Omental fat pad (tissue), 4 donors: Measurements from ENCODE around the gene RPS14. TPM values are rescaled to one million over a fixed set of nuclear protein-coding genes. Genes with fewer than 3 reads are reported as not detected.
A peak's percentile ranks its signal among the peaks of the same experiment; 100 is the strongest.
"Not testable (repeated sequence)": the region's sequence is repeated elsewhere in the genome, so short reads cannot be mapped to it uniquely, and the experiment has no call there.

Source experiments
- ATAC-seq: fragments of 150-250 bp; one replicate; pipeline ENCODE4 v1.9.1; 2016; ENCODE audit warnings: mild to moderate bottlenecking, moderate library complexity; ENCODE audit not compliant: low FRiP score
- DNase-seq: peaks from one replicate; pipeline ENCODE4 v3.0.0-alpha.2; 2019; ENCODE audit warnings: low spot score
- total RNA-seq, 4 donors: library from RNA; depleted of rRNA; stranded (reverse); fragments of >200 nt; gene quantifications; one replicate each; pipeline ENCODE4 v1.1.0, GENCODE V29; 2016
- TF ChIP-seq, protein P1 (sequence below), 3 donors: fragments of 450-650 bp; IDR thresholded peaks; one replicate each; pipeline ENCODE4 v1.5.1; 2016 to 2017; ENCODE audit warnings: antibody characterized with exemption in 3 of 3, mild to moderate bottlenecking in 3 of 3, moderate library complexity in 2 of 3

Gene RPS14
- total RNA-seq, 4 donors from 2014 or later: 2,241 to 3,327 (median 3,027) TPM

- DNase-seq (no peak), ATAC-seq (no peak)
- TF ChIP-seq, protein P1, sequence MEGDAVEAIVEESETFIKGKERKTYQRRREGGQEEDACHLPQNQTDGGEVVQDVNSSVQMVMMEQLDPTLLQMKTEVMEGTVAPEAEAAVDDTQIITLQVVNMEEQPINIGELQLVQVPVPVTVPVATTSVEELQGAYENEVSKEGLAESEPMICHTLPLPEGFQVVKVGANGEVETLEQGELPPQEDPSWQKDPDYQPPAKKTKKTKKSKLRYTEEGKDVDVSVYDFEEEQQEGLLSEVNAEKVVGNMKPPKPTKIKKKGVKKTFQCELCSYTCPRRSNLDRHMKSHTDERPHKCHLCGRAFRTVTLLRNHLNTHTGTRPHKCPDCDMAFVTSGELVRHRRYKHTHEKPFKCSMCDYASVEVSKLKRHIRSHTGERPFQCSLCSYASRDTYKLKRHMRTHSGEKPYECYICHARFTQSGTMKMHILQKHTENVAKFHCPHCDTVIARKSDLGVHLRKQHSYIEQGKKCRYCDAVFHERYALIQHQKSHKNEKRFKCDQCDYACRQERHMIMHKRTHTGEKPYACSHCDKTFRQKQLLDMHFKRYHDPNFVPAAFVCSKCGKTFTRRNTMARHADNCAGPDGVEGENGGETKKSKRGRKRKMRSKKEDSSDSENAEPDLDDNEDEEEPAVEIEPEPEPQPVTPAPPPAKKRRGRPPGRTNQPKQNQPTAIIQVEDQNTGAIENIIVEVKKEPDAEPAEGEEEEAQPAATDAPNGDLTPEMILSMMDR (IDR thresholded peaks at IDR 0.05): no peak
Measured at GRCh38 chr5:150481708-150481965, 32.1 kb upstream of the RPS14 start.

- DNase-seq (no peak), ATAC-seq (no peak)
- TF ChIP-seq, protein P1 (IDR thresholded peaks at IDR 0.05): no peak
Measured at GRCh38 chr5:150479416-150479815, 29.9 kb upstream of the RPS14 start.

DNA sequence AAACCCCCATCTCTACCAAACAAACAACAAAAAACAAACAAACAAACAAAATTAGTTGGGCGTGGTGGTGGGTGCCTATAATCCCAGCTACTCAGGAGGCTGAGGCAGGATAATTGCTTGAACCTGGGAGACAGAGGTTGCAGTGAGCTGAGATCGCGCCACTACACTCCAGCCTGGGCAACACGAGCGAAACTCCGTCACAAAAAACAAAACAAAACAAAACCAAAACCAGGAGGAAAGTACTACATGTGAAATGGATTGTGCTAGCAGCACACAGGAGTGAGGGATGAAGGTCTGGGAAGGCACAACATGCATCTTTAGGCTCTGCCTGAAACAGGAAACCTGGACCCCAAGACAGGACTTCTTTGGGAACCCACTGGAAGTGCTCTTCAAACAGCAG lies 27.0 kb upstream of the RPS14 start:
- not testable (repeated sequence) for ATAC-seq, DNase-seq

DNA sequence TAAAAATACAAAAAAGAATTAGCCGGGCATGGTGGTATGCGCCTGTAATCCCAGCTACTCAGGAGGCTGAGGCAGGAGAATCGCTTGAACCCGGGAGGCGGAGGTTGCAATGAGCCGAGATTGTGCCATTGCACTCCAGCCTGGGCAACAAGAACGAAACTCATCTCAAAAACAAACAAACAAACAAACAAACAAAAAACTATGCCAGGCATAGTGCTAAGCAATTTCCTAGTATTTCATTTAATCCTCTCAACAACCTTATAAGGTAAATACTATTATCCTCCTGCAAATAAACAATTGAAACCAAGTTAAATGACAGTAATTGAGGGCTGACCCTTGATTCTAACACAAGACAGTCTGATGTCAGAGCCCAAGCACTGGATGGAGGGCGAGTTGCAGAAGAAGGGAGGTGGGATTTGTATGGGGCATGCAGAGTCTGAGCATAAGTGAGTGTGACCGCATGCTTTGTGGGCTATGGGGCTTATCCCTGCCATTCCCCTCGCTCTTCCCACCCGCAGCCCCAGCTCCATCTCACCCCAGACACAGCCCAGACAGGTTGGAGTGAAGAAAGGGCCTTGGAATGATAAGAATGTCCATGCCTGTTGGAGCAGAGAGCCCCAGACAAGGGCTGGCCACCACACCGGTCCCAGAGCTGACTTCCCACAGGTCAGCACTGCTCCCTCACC lies 24.3 kb upstream of the RPS14 start:
- ATAC-seq: no peak
- no peak for DNase-seq
- TF ChIP-seq, protein P1 (IDR thresholded peaks at IDR 0.05): no peak

GRCh38 chr5:150469718-150470469 lies 20.4 kb upstream of the RPS14 start:
- TF ChIP-seq, protein P1 (IDR thresholded peaks at IDR 0.05): no peak
- DNase-seq (no peak), ATAC-seq (peak; percentile 63)

DNA sequence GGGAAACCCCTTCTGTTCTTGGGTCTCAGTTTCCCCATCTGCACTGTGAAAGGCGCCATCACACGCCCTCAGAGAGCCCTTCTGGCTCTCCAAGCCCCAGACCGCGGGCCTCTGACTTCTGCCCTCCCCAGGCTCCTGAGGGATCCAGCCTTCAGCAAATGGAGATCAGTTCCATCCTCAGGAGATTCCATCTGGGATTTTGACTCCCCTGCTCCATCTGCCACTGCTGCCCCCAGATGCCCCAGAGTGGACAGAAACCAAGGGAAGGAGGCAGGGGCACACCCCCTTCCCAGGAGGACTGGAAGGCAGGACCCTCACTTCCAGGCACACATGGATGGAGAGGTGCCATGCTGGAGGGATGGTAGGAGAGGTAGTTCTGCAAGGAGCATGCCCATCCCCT lies 18.7 kb upstream of the RPS14 start:
- TF ChIP-seq, protein P1 (IDR thresholded peaks at IDR 0.05): no peak
- DNase-seq (no peak), ATAC-seq (no peak)

- DNase-seq (no peak), ATAC-seq (no peak)
- TF ChIP-seq, protein P1 (IDR thresholded peaks at IDR 0.05): no peak
Measured at GRCh38 chr5:150465927-150466326, 16.4 kb upstream of the RPS14 start.
